DOHH2 (cell line): ENCODE measurements around the gene TBL1X.

Source experiments
- H3F3A ChIP-seq: fragments of 200-600 bp; sonication (generic), shearing (Covaris generic); 2 replicates; pipeline ENCODE4 v1.6.0; 2016; ENCODE audit warnings: antibody characterized with exemption, mild to moderate bottlenecking; ENCODE audit not compliant: control insufficient read depth, insufficient read depth
- H3K27ac ChIP-seq: fragments of 200-600 bp; sonication (generic); 2 replicates; pipeline ENCODE4 v1.5.1; 2014; ENCODE audit warnings: low read depth, mild to moderate bottlenecking, low read length, moderate library complexity
- H3K27me3 ChIP-seq: fragments of 200-600 bp; sonication (generic); 2 replicates; pipeline ENCODE4 v1.6.1; 2014; ENCODE audit warnings: mild to moderate bottlenecking, low read length, mixed read lengths; ENCODE audit not compliant: control insufficient read depth
- H3K36me3 ChIP-seq: fragments of 200-600 bp; sonication (generic); 2 replicates; pipeline ENCODE4 v1.6.1; 2014; ENCODE audit warnings: mild to moderate bottlenecking, low read length, moderate library complexity, mixed read lengths; ENCODE audit not compliant: control insufficient read depth
- H3K4me1 ChIP-seq: fragments of 200-600 bp; sonication (generic); 2 replicates; pipeline ENCODE4 v1.6.1; 2014; ENCODE audit warnings: mild to moderate bottlenecking, low read length, mixed read lengths; ENCODE audit not compliant: control insufficient read depth
- H3K4me2 ChIP-seq: fragments of 200-600 bp; sonication (generic); 2 replicates; pipeline ENCODE4 v1.6.0; 2014; ENCODE audit warnings: mild to moderate bottlenecking, low read length, moderate library complexity
- H3K4me3 ChIP-seq: fragments of 200-600 bp; sonication (generic); 2 replicates; pipeline ENCODE4 v1.5.1; 2014; ENCODE audit warnings: mild to moderate bottlenecking, low read length, mixed read lengths
- H3K79me2 ChIP-seq: fragments of 200-600 bp; sonication (generic); 2 replicates; pipeline ENCODE4 v1.6.1; 2014; ENCODE audit warnings: mild to moderate bottlenecking, low read length, mixed read lengths; ENCODE audit not compliant: control insufficient read depth
- H3K9me2 ChIP-seq: fragments of 200-600 bp; sonication (generic); replicated peaks from 2 replicates; pipeline ENCODE4 v1.6.1; 2014; ENCODE audit warnings: mild to moderate bottlenecking, low read length, mixed read lengths; ENCODE audit not compliant: control insufficient read depth
- H3K9me3 ChIP-seq: fragments of 200-600 bp; sonication (generic); 2 replicates; pipeline ENCODE4 v1.6.1; 2014; ENCODE audit warnings: antibody characterized with exemption, low read length, mixed read lengths; ENCODE audit not compliant: control insufficient read depth, insufficient read depth
- H4K20me1 ChIP-seq: fragments of 200-600 bp; sonication (generic); 2 replicates; pipeline ENCODE4 v1.6.0; 2014; ENCODE audit warnings: low read depth, mild to moderate bottlenecking, antibody characterized with exemption, low read length, moderate library complexity; ENCODE audit not compliant: control insufficient read depth, insufficient read depth
- EZH2phosphoT487 ChIP-seq: fragments of 200-600 bp; sonication (generic); IDR thresholded peaks from 2 replicates; pipeline ENCODE4 v1.6.1; 2017; ENCODE audit warnings: borderline replicate concordance, mild to moderate bottlenecking, antibody characterized with exemption, low read length, moderate library complexity, mixed read lengths
- TF ChIP-seq, protein P1 (sequence below): fragments of 200-600 bp; sonication (generic); IDR thresholded peaks from one replicate; pipeline ENCODE4 v1.5.1; 2014; ENCODE audit warnings: antibody characterized with exemption, mild to moderate bottlenecking, low read depth, low read length; ENCODE audit not compliant: poor library complexity, severe bottlenecking

TBL1X gene

DNA sequence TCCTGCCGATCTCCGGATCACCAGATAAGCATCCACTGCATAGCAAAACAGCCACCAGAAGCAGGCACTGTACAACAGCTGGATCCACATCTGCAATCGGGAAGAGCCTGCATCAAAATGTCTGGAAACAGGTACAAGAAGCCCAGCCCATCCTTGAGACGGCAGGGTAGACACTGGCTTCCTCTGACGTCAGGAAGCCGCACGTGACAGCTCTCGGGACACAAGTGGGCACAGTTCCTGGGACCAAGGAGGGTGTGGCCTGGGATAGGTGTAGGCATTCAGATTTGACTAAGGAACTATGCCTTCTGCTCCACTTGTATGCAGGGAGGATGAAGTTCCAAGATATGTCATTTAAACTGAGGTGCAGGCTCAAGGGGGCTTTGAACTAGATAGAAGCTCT is 294.5 kb downstream of the TBL1X start:
- no peaks in the 10 kb centered on the region for H4K20me1 ChIP-seq
- H3K9me3 ChIP-seq, result no peaks in the 10 kb centered on the region
- H3K27me3 ChIP-seq, result no peaks in the 10 kb centered on the region
- H3K4me3 ChIP-seq, result no peak overlapping the region
- H3F3A ChIP-seq, result no peaks in the 10 kb centered on the region
- no peaks in the 10 kb centered on the region for H3K4me1 ChIP-seq
- no peaks in the 10 kb centered on the region for H3K9me2 ChIP-seq
- TF ChIP-seq, protein P1, sequence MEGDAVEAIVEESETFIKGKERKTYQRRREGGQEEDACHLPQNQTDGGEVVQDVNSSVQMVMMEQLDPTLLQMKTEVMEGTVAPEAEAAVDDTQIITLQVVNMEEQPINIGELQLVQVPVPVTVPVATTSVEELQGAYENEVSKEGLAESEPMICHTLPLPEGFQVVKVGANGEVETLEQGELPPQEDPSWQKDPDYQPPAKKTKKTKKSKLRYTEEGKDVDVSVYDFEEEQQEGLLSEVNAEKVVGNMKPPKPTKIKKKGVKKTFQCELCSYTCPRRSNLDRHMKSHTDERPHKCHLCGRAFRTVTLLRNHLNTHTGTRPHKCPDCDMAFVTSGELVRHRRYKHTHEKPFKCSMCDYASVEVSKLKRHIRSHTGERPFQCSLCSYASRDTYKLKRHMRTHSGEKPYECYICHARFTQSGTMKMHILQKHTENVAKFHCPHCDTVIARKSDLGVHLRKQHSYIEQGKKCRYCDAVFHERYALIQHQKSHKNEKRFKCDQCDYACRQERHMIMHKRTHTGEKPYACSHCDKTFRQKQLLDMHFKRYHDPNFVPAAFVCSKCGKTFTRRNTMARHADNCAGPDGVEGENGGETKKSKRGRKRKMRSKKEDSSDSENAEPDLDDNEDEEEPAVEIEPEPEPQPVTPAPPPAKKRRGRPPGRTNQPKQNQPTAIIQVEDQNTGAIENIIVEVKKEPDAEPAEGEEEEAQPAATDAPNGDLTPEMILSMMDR, result no peak
- TF ChIP-seq EZH2phosphoT487, result no peak
- H3K36me3 ChIP-seq, result no peaks in the 10 kb centered on the region
- H3K79me2 ChIP-seq, result no peaks in the 10 kb centered on the region
- no peak overlapping the region for H3K4me2 ChIP-seq
- no peak overlapping the region for H3K27ac ChIP-seq

DNA sequence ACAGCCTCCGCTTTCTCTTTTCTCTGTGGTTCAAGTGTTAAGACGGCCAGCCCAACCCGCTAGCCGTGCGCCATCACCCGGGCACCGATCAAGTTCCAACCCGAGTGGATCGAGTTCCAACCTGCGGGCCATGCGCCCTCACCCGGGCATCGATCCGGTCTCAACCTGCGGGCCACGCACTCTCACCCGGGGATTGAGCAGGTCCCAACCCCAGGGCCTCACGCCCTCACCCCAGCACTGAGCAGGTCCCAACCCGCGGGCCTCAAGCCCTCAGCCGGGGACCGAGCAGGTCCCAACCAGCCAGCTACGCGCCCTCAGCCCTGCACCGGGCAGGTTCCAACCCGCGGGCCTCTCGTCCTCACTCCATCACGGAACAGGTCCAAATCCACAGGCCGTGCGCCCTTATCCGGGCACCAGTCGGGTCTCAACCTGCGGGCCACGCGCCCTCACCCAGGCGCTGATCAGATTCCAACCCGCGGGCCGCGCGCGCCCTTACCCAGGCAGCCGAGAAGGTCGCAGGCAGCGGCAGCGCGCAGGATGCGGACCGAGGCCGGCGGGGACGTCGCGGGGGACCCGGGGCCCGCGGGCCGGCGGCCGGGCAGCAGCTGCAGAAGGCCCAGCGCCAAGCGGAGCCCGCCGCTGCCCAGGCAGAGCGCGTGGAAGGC is 300.3 kb downstream of the TBL1X start:
- no peak overlapping the region for H3K4me2 ChIP-seq
- no peaks in the 10 kb centered on the region for H3K9me3 ChIP-seq
- no peak overlapping the region for H3K4me3 ChIP-seq
- H3K79me2 ChIP-seq, result no peaks in the 10 kb centered on the region
- H3K27ac ChIP-seq, result no peak overlapping the region
- no peaks in the 10 kb centered on the region for H3K27me3 ChIP-seq
- no peaks in the 10 kb centered on the region for H3K36me3 ChIP-seq
- H3K9me2 ChIP-seq, result no peaks in the 10 kb centered on the region
- H3F3A ChIP-seq, result no peaks in the 10 kb centered on the region
- no peaks in the 10 kb centered on the region for H4K20me1 ChIP-seq
- no peak for TF ChIP-seq EZH2phosphoT487
- TF ChIP-seq, protein P1, result no peak
- peaks cover 20% of the 10 kb centered on the region for H3K4me1 ChIP-seq

GRCh38 chrX:9765737-9766097 is 300.9 kb downstream of the TBL1X start, which contains the start of gene GPR143:
TSS of gene GPR143 (minus strand) at chrX:9765847. CDS start at chrX:9765817, 30 bp downstream.
- Histone ChIP-seq H3K4me3 (no peak within 1 kb of the TSS), H3K27me3 (no peaks in the 10 kb centered on the region), H4K20me1 (no peaks in the 10 kb centered on the region), H3K79me2 (no peaks in the 10 kb centered on the region), H3K4me1 (peaks cover 20% of the 10 kb centered on the region), H3K27ac (no peak within 1 kb of the TSS), H3K36me3 (no peaks in the 10 kb centered on the region), H3F3A (no peaks in the 10 kb centered on the region), H3K9me3 (no peaks in the 10 kb centered on the region), H3K9me2 (no peaks in the 10 kb centered on the region), H3K4me2 (no peak within 1 kb of the TSS)
- no peak for TF ChIP-seq EZH2phosphoT487
- TF ChIP-seq, protein P1, result no peak
